ENCODE measurements around the gene C2orf80.

- TF ChIP-seq EP300 (IDR thresholded peaks at IDR 0.05), result no peak
- TF ChIP-seq, protein P1, sequence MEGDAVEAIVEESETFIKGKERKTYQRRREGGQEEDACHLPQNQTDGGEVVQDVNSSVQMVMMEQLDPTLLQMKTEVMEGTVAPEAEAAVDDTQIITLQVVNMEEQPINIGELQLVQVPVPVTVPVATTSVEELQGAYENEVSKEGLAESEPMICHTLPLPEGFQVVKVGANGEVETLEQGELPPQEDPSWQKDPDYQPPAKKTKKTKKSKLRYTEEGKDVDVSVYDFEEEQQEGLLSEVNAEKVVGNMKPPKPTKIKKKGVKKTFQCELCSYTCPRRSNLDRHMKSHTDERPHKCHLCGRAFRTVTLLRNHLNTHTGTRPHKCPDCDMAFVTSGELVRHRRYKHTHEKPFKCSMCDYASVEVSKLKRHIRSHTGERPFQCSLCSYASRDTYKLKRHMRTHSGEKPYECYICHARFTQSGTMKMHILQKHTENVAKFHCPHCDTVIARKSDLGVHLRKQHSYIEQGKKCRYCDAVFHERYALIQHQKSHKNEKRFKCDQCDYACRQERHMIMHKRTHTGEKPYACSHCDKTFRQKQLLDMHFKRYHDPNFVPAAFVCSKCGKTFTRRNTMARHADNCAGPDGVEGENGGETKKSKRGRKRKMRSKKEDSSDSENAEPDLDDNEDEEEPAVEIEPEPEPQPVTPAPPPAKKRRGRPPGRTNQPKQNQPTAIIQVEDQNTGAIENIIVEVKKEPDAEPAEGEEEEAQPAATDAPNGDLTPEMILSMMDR (IDR thresholded peaks at IDR 0.05), result no peak
Observed at GRCh38 chr2:208192611-208193236, 2.9 kb upstream of the C2orf80 start.
